Measurements from ENCODE around the gene MYL11. TPM values are rescaled to one million over a fixed set of nuclear protein-coding genes. Genes with fewer than 3 reads are reported as not detected.
"Not testable (repeated sequence)": the region's sequence is repeated elsewhere in the genome, so short reads cannot be mapped to it uniquely, and the experiment has no call there.

MYL11 gene
- total RNA-seq, 1 donor from 2014 or later: not detected

GRCh38 chr16:30342751-30343490 is 31.7 kb upstream of the MYL11 start:
- DNase-seq (no peak), ATAC-seq (peak in 1 of 2 donors; percentile 12)
- Histone ChIP-seq H3K4me3 (no peak overlapping the region), H3K27me3 (ENCODE audit: low read depth) (no peaks in the 10 kb centered on the region), H3K9me3 (no peaks in the 10 kb centered on the region), H3K36me3 (no peaks in the 10 kb centered on the region), H3K27ac (no peak overlapping the region), H3K4me1 (no peaks in the 10 kb centered on the region)
- no peak for TF ChIP-seq CTCF (IDR thresholded peaks at IDR 0.05)
- intact Hi-C loops (cut with DNase I): no loop called here

DNA sequence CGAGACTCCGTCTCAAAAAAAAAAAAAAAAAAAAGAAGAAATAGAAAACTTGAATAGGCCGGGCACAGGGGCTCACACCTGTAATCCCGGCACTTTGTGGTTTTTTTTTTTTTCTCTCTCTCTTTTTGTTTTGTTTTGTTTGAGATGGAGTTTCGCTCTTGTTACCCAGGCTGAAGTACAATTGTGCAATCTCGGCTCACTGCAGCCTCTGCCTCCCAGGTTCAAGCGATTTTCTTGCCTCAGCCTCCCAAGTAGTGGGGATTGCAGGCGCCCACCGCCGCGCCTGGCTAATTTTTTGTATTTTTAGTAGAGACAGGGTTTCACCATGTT is 31.1 kb upstream of the MYL11 start:
- H3K4me3 ChIP-seq; H3K9me3 ChIP-seq; H3K4me1 ChIP-seq; intact Hi-C loops (cut with DNase I); DNase-seq; H3K27me3 ChIP-seq (ENCODE audit: low read depth); H3K36me3 ChIP-seq; H3K27ac ChIP-seq: not testable (repeated sequence)
- ATAC-seq: peak in 1 of 2 donors; percentile 31

DNA sequence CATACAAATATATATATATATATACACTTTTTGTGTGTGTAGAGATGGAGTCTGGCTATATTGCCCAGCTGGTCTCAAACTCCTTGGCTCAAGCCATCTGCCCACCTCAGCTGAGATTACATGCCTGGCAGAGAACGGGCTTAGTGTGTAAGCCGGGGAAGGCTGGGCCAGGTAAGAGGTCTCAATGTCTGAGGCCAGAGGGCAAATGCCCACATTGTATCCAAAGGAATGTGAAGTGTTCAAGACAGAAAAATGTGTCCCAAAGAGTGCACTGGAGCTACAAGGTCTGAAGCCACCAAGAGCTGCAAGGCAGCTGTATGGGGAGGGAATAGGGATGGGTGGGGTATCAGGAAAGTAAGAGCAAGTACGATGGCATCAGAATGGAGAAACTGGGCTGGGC is 28.3 kb upstream of the MYL11 start:
- Histone ChIP-seq H3K4me1 (peaks cover under 1% of the 10 kb centered on the region), H3K9me3 (no peaks in the 10 kb centered on the region), H3K4me3 (no peak overlapping the region), H3K27ac (no peak overlapping the region), H3K27me3 (ENCODE audit: low read depth) (no peaks in the 10 kb centered on the region), H3K36me3 (peaks cover 15% of the 10 kb centered on the region)
- no peak for DNase-seq
- intact Hi-C loops (cut with DNase I): no loop called here
- TF ChIP-seq CTCF (IDR thresholded peaks at IDR 0.05): no peak
- no peak for ATAC-seq

DNA sequence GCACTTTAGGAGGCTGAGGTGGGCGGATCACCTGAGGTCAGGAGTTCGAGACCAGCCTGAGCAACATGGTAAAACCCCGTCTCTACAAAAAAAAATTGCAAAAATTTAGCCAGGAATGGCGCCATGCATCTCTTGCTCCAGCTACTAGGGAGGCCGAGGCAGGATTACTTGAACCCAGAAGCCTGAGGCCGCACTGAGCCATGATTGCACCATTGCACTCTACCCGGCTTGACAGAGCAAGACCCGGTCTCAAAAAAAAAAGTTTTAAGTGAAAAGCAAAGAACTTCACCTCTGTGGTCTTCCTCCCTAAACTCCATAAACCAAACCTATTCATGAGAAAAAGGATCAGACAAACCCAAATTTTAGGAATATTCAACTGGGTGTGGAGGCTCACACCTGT is 26.5 kb upstream of the MYL11 start:
- Histone ChIP-seq H3K27ac (no peak overlapping the region), H3K9me3 (no peaks in the 10 kb centered on the region), H3K4me3 (no peak overlapping the region), H3K4me1 (peaks cover 18% of the 10 kb centered on the region), H3K27me3 (ENCODE audit: low read depth) (no peaks in the 10 kb centered on the region), H3K36me3 (peaks cover 33% of the 10 kb centered on the region)
- intact Hi-C loops (cut with DNase I): no loop called here
- TF ChIP-seq CTCF (IDR thresholded peaks at IDR 0.05): no peak
- ATAC-seq: no peak
- no peak for DNase-seq

- intact Hi-C loops (cut with DNase I): no loop called here
- no peak for TF ChIP-seq CTCF (IDR thresholded peaks at IDR 0.05)
- H3K4me1 ChIP-seq: peaks cover 27% of the 10 kb centered on the region
- no peaks in the 10 kb centered on the region for H3K27me3 ChIP-seq (ENCODE audit: low read depth)
- H3K27ac ChIP-seq: no peak overlapping the region
- H3K4me3 ChIP-seq: no peak overlapping the region
- H3K36me3 ChIP-seq: peaks cover 41% of the 10 kb centered on the region
- ATAC-seq: no peak
- H3K9me3 ChIP-seq: no peaks in the 10 kb centered on the region
- no peak for DNase-seq
Measured at GRCh38 chr16:30348929-30349328, 25.7 kb upstream of the MYL11 start.

- no peaks in the 10 kb centered on the region for H3K9me3 ChIP-seq
- DNase-seq: no peak
- no peak for TF ChIP-seq CTCF (IDR thresholded peaks at IDR 0.05)
- intact Hi-C loops (cut with DNase I): no loop called here
- no peak overlapping the region for H3K4me3 ChIP-seq
- H3K36me3 ChIP-seq: peaks cover 41% of the 10 kb centered on the region
- no peak for ATAC-seq
- H3K27me3 ChIP-seq (ENCODE audit: low read depth): no peaks in the 10 kb centered on the region
- peaks cover 32% of the 10 kb centered on the region for H3K4me1 ChIP-seq
- H3K27ac ChIP-seq: no peak overlapping the region
Measured at GRCh38 chr16:30349675-30350074, 24.9 kb upstream of the MYL11 start.

Data from lower lobe of right lung (tissue), 2 donors.